Lower leg skin (tissue), 4 donors: ENCODE results near the gene NLK. TPM values are rescaled to one million over a fixed set of nuclear protein-coding genes. Genes with fewer than 3 reads are reported as not detected.

ENCODE experiments used
- DNase-seq, 2 donors: peaks; one replicate each; pipeline ENCODE4 v3.0.0-alpha.2; 2019; ENCODE audit warnings: low spot score in 2 of 2
- H3K4me3 ChIP-seq: fragments of 200-600 bp; sonication (generic); 2 replicates; pipeline ENCODE4 v1.5.1; 2017; ENCODE audit warnings: mild to moderate bottlenecking, low read depth; ENCODE audit not compliant: poor library complexity, severe bottlenecking
- POLR2A ChIP-seq, 2 donors: fragments of 450-650 bp; IDR thresholded peaks; one replicate each; pipeline ENCODE4 v1.6.1; 2016 to 2017; ENCODE audit warnings: antibody characterized with exemption in 2 of 2, mild to moderate bottlenecking in 1 of 2, moderate library complexity in 1 of 2
- WGBS, 2 donors: methylation state at CpG; one replicate each; pipeline ENCODE4 v1.1.5; 2018; 5-methylcytosine and 5-hydroxymethylcytosine counted together
- intact Hi-C: fragments of 100-400 bp; cut with DNase I; formaldehyde crosslinking; loops from one replicate; pipeline ENCODE4 v1.15.0; 2023; ENCODE audit warnings: low total_unique reads
- total RNA-seq, 4 donors: library from RNA; depleted of rRNA; stranded (reverse); fragments of >200 nt; gene quantifications; one replicate each; pipeline ENCODE4 v1.1.0, GENCODE V29; 2016
- TF ChIP-seq, protein P1 (sequence below), 3 donors: fragments of 450-650 bp; IDR thresholded peaks; one replicate each; pipeline ENCODE4 v1.5.1; 2016; ENCODE audit warnings: antibody characterized with exemption in 3 of 3, mild to moderate bottlenecking in 3 of 3, moderate library complexity in 2 of 3

The NLK gene
- total RNA-seq, 4 donors from 2014 or later: 5.9 to 10.8 (median 8.2) TPM

GRCh38 chr17:28118362-28118761 lies 75.9 kb downstream of the NLK start:
- intact Hi-C loops: no loop called here
- no peak for DNase-seq
- 40 to 52% methylated on average over 1 of the region's 1 CpG for WGBS, 2 donors
- H3K4me3 ChIP-seq: no peak overlapping the region
- TF ChIP-seq, protein P1, sequence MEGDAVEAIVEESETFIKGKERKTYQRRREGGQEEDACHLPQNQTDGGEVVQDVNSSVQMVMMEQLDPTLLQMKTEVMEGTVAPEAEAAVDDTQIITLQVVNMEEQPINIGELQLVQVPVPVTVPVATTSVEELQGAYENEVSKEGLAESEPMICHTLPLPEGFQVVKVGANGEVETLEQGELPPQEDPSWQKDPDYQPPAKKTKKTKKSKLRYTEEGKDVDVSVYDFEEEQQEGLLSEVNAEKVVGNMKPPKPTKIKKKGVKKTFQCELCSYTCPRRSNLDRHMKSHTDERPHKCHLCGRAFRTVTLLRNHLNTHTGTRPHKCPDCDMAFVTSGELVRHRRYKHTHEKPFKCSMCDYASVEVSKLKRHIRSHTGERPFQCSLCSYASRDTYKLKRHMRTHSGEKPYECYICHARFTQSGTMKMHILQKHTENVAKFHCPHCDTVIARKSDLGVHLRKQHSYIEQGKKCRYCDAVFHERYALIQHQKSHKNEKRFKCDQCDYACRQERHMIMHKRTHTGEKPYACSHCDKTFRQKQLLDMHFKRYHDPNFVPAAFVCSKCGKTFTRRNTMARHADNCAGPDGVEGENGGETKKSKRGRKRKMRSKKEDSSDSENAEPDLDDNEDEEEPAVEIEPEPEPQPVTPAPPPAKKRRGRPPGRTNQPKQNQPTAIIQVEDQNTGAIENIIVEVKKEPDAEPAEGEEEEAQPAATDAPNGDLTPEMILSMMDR (IDR thresholded peaks at IDR 0.05): no peak
- no peak for TF ChIP-seq POLR2A (IDR thresholded peaks at IDR 0.05)

GRCh38 chr17:28119046-28119445 lies 76.6 kb downstream of the NLK start:
- DNase-seq: no peak
- WGBS, 2 donors: 97 to 100% methylated on average over 2 of the region's 2 CpGs
- intact Hi-C loops: no loop called here
- H3K4me3 ChIP-seq: no peak overlapping the region
- TF ChIP-seq POLR2A (IDR thresholded peaks at IDR 0.05): no peak
- TF ChIP-seq, protein P1 (IDR thresholded peaks at IDR 0.05): no peak

- H3K4me3 ChIP-seq: no peak overlapping the region
- WGBS, 2 donors: 96 to 98% methylated on average over 2 of the region's 2 CpGs
- no peak for TF ChIP-seq POLR2A (IDR thresholded peaks at IDR 0.05)
- TF ChIP-seq, protein P1 (IDR thresholded peaks at IDR 0.05): no peak
- DNase-seq: no peak
- intact Hi-C loops: no loop called here
These were observed 77.1 kb downstream of the NLK start for GRCh38 chr17:28119560-28119959.

DNA sequence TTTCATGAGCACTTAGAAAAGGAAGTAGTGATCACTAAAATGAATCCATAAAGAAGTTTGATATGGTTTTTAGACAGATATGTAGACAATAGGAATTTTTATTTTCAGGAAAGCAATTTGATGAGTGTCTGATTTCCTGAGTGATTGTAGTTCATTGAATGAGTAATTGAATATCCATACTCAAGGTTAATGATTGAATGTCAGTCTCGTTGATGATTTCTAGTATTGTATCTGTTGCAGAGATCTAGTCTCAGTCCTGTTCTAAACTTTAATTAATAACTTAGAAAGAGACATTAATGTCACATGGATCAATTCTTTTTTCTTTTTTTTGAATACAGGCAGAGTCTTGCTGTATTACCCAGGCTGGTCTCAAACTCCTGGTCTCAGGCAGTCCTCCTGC lies 78.3 kb downstream of the NLK start:
- 86 to 96% methylated on average over 1 of the region's 1 CpG for WGBS, 2 donors
- DNase-seq: no peak
- no peak overlapping the region for H3K4me3 ChIP-seq
- intact Hi-C loops: no loop called here
- no peak for TF ChIP-seq POLR2A (IDR thresholded peaks at IDR 0.05)
- TF ChIP-seq, protein P1 (IDR thresholded peaks at IDR 0.05): no peak

- intact Hi-C loops: no loop called here
- H3K4me3 ChIP-seq: no peak overlapping the region
- 88 to 100% methylated on average over 1 of the region's 1 CpG for WGBS, 2 donors
- TF ChIP-seq, protein P1 (IDR thresholded peaks at IDR 0.05): no peak
- no peak for TF ChIP-seq POLR2A (IDR thresholded peaks at IDR 0.05)
- DNase-seq: no peak
These were observed 82.5 kb downstream of the NLK start for GRCh38 chr17:28124962-28125361.
